Activated T-helper 1 cell treated with anti-CD3 and anti-CD28 coated beads, Interleukin-2, amount 50 U/mL, for 16 hours (primary cell): Measurements from ENCODE around the gene FALEC.
"Not testable (repeated sequence)": the region's sequence is repeated elsewhere in the genome, so short reads cannot be mapped to it uniquely, and the experiment has no call there.

ENCODE experiments used
- DNase-seq, 2 donors: peaks; one replicate each; pipeline ENCODE4 v3.0.0-alpha.2; 2020; ENCODE audit warnings: low read depth in 1 of 2, low spot score in 1 of 2

FALEC gene

DNA sequence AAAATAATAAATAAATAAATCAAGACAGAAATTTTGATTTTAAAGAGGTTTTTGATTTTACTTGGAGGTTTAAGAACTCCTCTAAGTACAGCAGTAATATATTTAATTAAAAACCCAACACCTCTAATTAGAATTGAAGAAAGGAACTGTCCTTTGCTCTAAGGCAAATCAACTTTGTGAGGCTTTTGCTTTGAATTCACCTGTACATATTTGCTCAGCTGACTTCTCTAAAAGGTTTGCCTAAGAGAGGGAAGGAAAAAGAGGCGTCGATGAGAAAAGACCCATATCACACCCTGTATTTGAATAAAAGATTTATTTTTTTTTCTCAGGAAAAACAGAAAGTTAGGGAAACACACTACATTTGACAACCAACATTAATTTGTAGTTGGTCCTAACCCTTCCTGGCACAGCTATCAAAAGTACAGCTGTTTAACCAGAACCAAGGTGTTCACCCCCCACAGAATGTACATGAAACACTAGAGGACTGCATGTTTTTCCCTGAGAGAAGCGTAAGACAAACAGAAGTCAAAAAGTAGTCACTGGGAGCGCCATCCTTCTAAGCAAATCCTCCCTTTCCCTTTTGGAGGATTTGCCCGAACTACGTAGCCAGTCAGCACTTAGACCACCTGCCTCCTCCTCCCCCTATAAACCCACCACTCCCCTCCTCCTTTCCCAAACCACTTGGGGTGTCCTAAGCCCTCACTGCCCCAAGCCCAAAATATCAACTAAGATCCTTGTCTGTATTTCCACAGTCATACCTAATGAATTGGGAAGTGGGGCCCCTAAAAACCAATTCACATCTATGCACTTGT lies 58.9 kb downstream of the FALEC start:
- DNase-seq, result no peak

DNA sequence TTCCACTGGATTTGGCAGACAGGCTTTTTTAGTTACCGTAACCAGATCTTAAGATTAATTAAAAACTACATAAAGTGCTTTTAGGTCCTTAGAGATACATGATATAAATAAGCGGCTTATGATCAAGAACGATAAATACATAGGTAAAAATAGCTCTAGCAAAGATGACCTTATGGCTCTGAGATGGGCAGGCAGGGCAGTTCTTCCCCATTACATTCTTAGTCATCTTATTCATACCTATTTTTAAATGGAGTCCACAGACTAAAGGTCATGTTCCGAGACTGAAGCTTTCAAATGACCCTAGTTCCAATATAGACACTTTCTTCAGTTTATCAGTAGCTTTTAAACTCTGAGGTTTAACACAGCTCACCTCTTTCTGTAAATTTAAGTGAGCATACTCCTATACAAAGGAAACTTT lies 59.5 kb downstream of the FALEC start:
- DNase-seq, result no peak

DNA sequence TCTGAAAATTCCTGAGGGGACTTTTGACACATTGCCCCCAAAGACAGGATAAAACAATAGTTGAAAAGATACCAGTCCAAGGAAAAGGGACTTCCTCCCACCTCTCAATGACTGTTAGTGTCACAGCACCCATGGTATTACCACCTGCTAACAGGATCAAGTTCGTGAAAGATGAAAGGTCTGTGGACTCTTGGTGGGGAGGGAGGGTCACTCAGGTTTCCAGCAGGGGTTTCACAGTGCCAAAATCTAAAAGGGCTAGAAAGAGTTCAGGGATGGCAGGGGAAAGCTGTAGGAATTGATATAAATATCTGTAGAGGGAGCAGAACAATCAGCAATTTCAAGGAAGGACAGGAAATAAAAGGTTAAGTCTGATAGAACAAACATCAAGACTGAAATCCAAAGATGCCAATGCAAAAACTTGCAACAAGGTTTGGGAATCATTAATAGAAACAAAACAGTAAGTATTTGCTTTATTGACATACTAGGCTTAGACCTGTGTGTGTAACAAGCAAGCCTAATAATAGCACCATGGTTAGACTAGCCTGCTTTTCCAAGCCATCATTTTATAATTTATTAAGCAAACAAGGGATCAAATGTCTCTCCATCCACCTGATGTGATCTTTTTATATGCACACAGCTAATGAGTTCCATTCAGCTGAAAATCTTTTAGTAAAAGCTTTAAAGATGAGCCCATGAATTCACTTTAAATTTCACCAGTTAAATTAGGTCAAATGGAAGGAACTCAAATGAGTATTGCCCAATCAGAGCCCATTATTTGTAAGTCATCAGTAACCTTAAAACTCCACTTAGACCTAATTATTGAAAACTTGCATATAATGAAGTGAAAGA lies 60.2 kb downstream of the FALEC start:
- DNase-seq, result no peak

DNA sequence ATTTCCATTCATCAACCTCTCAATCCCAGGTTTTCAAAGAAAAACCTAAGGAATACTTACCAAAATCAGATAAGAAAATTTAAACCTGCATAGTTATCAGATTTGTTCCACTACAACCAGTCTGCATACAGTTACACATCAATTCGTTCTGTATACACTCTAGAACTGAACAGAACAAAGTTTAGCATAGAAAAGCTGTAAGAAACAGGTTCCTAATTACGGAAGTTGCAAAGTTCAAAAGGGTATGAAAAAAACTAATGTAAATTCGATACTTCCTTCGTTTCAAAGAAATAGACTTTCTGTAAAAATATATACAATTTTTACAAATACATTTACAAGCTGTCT lies 60.8 kb downstream of the FALEC start:
- DNase-seq, result no peak

DNA sequence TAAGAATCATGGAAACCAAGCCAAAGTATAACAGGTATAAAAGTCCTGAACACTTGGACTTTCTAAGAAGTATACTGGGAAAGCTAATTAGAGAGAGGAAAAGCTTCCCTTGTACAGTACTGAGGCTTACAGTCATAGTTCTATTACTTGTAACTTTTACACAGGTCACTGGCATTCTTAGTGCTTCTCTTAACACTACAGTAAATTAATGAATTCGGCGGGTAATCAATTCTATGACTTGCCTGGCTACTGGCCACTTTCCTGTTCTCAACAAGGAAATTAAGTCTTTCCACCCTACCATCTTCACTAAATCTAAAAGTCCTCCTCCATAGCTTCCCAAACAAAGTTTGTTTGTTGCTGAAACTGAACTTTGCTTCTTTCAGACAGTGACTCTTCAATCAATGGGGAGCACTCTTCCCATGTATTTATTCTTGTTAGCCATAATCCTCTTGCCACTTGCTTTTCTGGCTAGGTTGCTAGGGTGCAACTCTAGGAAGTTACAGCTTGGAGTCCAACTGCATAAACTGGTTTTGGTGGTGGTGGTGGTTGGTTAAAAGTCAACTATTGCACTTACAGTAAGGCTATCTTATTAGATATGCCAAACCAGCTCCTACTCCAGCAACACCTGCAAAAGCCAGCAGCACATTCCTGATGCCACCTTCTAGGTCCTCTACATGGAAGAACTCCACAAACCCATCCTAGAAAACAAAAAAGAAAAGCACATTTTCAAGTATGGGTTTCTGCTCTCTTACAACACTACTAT lies 61.4 kb downstream of the FALEC start:
- DNase-seq, result no peak

DNA sequence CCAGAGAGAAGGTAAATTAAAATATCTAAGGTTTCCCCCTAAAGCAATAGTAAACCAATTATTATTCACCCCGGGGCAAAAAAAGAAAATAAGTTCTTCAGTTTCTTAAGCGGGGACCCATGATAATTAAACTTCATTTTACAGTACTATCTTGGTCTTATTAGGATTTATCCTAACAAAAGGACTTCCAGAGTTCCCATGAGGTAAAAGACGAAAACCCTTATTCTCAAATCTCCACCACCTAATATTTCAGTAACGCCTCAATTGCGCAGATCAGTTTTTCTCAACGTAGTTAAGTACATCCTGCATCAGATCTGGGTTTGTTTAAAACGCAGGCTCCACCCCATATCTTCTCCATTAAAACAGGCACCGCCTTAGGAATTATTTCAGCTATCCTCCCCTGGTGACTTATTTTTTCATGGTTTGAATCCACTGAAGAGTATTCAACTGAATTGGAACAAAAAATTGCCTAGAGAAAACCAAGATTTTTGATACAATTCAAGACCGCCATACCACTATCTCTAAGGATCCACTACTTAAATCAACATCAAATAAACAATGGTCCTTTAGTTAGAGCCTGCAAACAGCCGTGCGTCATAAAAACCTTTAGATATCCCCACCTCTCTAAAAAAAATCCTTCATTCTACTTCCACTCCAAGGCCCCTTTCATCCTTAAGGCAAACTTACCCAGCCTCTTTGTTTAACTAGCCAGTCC lies 62.2 kb downstream of the FALEC start:
- DNase-seq, result no peak

DNA sequence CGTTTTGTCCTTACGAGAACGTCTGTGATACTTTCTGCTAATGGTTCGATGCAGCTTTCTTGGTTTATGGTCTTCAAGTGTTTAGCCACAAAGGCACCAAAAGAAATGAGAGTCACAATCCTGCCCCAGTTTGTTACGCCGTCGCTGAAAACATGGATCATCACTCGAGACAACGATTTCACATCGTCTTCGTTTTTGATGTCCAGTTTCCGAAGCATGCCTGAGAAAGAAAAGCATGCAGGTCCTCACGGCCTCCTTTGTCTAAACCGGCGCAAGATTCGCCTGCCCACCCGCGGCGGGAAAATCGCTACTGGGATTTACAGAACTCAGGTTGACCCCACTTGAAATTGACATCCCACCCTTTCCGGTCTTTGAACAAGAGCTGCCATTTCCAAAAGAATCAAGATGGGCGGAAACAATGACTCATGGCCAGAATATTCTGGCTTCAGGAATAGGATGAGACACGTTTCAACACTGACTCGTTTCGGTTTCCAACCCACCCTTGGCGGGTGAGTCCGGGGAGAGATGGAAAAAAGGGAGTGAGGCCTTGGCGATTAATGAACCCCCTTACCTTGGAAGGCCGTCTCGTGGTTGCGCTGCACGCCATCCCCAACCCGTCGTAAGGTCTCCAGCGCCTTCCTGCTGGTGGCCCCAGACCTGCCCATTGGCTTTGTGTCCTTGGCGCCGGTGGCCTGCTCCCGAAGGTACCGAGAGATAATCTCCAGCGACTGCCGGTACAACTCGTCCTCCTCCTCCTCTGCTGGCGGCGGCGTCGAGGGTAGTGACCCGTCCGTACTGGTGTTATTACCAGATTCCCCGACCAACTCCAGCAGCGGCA lies 62.9 kb downstream of the FALEC start:
- DNase-seq, result no peak

DNA sequence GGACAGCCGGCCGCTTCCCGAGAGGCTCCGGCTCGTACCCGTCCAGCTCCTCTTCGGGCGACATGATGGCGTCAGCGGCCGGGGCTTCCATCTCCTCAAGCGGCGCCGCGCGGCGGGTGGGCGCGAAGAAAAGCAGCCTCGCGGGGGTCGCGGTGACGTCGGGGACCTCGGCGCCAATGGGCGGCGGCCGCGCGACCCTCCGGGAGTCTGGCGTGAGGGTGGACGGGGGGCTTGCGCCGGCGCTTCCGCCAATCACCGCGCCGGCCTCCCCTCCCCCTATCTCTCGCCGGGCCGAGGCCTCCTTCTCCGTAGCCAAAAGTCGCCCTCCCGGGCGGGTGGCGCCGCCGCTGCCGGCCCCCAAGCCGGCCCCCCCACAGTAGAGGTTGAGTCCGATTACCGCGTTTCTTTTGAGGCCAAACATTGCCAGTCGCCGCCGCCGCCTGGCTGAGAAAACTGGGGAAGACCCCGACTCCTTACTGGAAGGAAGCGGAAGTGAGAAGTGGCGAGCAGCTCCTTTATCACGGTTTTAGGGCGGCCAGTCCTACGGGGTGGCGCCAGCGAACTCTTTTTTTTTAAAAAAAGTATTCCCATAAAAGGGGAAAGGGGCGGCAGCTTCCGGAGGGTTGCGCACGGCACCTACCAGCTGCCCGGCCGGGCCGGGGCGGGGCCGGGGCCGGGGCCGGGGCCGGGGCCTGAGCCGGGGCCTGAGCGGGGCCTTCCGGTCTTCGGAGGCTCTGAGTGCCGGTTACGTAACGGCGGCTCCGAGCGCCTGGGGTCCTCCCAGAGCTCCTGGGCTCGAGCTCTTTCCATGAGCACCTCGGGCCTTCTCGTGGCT lies 63.8 kb downstream of the FALEC start, which contains the start of gene MCL1:
Gene MCL1 (minus strand): TSS at position 501 of the 835 bp plus-strand sequence. CDS start 80 bp downstream, at position 421.
- peak; percentile 62 to 80 for DNase-seq

DNA sequence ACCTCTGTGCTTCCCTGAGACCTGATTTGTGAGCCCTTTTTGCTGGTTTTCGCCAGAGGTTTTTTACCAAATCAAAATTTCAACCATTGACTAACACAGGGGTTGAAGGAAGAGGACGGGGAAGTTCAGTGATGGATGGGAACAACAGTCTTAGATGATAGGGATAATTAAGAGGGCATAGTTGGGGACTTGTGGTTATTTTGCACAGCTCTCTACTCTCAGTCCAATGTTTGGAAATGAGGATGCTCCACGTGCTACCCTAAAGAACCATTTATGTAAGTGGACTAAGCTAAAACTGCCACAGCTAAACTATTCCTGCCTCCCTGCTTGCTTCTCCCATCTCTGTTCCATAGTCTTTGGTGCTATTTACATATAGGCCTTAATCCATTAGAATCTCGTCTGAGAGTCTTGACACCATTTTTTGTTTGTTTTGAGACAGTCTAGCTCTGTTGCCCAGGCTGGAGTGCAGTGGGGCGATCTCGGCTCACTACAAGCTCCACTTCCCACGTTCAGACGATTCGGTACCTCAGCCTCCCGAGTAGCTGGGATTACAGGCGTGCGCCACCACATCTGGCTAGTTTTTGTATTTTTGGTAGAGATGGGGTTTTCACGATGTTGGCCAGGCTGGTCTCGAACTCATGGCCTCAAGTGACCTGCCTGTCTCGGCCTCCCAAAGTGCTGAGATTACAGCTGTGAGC lies 64.5 kb downstream of the FALEC start:
- DNase-seq, result no peak

DNA sequence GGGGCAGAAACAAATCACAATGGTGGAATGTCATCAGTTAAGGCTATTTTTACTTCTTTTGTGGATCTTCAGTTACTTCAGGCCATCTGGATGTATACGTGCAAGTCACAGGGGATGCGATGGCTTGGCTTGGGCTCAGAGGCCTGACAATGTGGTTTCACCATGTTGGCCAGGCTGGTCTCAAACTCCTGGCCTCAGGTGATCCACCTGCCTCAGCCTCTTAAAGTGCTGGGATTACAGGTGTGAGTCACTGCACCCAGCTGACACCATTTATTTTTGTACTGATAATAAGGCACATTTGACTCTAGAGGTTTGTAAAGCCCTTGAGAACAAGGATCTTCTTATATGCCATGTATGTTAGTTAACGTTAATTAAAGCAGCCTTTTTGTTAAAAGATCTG lies 65.4 kb downstream of the FALEC start:
- not testable (repeated sequence) for DNase-seq

DNA sequence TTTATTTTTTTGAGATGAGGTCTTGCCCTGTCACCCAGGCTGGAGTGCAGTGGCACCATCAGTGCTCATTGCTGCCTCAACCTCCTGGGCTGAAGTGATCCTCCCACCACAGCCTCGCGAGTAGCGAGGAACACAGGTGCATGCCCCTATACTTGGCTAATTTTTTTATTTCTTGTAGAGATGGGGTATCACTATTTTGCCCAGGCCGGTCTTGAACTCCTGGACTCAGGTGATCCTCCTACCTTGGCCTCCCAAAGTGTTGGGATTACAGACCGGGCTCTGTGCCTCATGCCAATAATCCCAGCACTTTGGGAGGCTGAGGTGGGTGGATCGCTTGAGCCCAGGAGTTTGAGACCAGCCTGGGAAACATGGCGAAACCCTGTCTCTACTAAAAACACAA lies 65.9 kb downstream of the FALEC start:
- not testable (repeated sequence) for DNase-seq

DNA sequence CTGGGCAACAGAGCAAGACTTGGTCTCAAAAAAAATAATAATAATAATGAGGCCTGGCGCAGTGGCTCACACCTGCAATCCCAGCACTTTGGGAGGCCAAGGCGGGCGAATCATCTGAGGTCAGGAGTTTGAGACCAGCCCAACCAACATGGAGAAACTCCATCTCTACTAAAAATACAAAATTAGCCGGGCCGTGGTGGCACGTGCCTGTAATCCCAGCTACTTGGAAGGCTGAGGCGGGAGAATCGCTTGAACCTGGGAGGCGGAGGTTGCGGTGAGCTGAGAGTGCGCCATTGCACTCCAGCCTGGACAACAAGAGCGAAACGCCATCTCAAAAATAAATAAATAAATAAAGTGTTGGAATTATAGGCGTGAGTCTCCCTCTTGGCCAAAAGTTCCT lies 66.4 kb downstream of the FALEC start:
- not testable (repeated sequence) for DNase-seq

DNA sequence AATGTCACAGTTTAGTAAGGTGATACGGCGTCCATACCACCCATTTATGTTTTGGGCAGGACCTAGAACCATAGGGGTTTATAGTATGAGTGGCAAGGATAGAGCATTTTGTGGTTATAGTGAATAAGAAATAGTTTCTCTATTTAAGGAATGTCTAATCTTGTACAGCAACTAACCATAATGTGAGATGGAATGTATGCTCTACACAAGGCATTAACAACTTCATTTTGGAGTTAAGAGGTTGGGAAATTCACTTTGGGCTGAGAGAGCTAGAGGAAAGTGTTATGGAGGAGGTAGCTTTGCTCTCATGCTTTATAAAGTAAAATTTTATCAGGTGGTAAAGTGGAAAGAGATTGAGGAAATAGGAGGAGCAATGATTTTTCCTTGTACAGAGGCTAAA lies 66.8 kb downstream of the FALEC start:
- no peak for DNase-seq
